Panc1 (cell line): ENCODE data around the gene SPACA6. TPM values are rescaled to one million over a fixed set of nuclear protein-coding genes. Genes with fewer than 3 reads are reported as not detected.

ENCODE experiments used
- ATAC-seq: fragments of 200-7000 bp; cut with Tn5 transposase; 2 replicates; pipeline ENCODE4 v1.9.1; 2020; ENCODE audit warnings: mild to moderate bottlenecking, moderate library complexity
- BruUV-seq: library from RNA; stranded (reverse); fragments of 400-500 nt; replicated peaks from 2 replicates; lab custom pipeline; 2021; lab: Mats Ljungman, UMichigan
- CTCF ChIA-PET: fragments of 300-600 bp; sonication (Branson Sonifier 250); formaldehyde crosslinking; loops from one replicate; lab custom pipeline; 2022; ENCODE audit warnings: antibody characterized with exemption; lab: Charles Lee
- POLR2A ChIA-PET: fragments of 300-600 bp; sonication (Branson Sonifier 250); formaldehyde crosslinking; loops from one replicate; lab custom pipeline; 2022; ENCODE audit warnings: antibody characterized with exemption; lab: Charles Lee
- DNase-seq: peaks from one replicate; pipeline ENCODE4 v3.0.0-alpha.2; 2010; ENCODE audit warnings: low read depth, low spot score
- H3K27ac ChIP-seq: 2 replicates; pipeline ENCODE4 v1.5.1; 2011; ENCODE audit warnings: mild to moderate bottlenecking, low read length, inconsistent platforms
- H3K27me3 ChIP-seq: fragments of 200-500 bp; sonication (Bioruptor generic); 2 replicates; pipeline ENCODE4 v1.6.0; 2014; ENCODE audit warnings: low read length, inconsistent platforms; ENCODE audit not compliant: control insufficient read depth, insufficient read depth
- H3K36me3 ChIP-seq: fragments of 200-500 bp; sonication (Bioruptor generic); 2 replicates; pipeline ENCODE4 v1.5.1; 2014; ENCODE audit warnings: inconsistent platforms, mild to moderate bottlenecking, low read length, moderate library complexity; ENCODE audit not compliant: control insufficient read depth, insufficient read depth
- H3K4me1 ChIP-seq: 2 replicates; pipeline ENCODE4 v1.5.1; 2011; ENCODE audit warnings: inconsistent platforms, mild to moderate bottlenecking, low read length, moderate library complexity; ENCODE audit not compliant: control insufficient read depth, insufficient read depth
- H3K4me3 ChIP-seq, 2 experiments: 2 replicates each; pipeline ENCODE4 v1.5.1; 2011 to 2012; ENCODE audit warnings: low read depth in 2 of 2, low read length in 2 of 2, mild to moderate bottlenecking in 2 of 2, inconsistent platforms in 1 of 2, moderate library complexity in 1 of 2
- H3K9me3 ChIP-seq: fragments of 200-500 bp; sonication (Bioruptor generic); 2 replicates; pipeline ENCODE4 v1.5.1; 2014; ENCODE audit warnings: low read depth, mild to moderate bottlenecking, inconsistent platforms, low read length, moderate library complexity; ENCODE audit not compliant: control insufficient read depth, insufficient read depth
- CTCF ChIP-seq: fragments of 450-650 bp; IDR thresholded peaks from 2 replicates; pipeline ENCODE4 v1.5.1; 2017; ENCODE audit warnings: mild to moderate bottlenecking
- POLR2AphosphoS5 ChIP-seq: IDR thresholded peaks from 2 replicates; pipeline ENCODE4 v1.6.1; 2012; ENCODE audit warnings: mild to moderate bottlenecking, low read depth, low read length, moderate library complexity
- SIN3A ChIP-seq: IDR thresholded peaks from 2 replicates; pipeline ENCODE4 v1.6.1; 2012; ENCODE audit warnings: low read depth, mild to moderate bottlenecking, low read length, moderate library complexity, borderline replicate concordance; ENCODE audit not compliant: insufficient read depth
- TCF7L2 ChIP-seq: IDR thresholded peaks from 2 replicates; pipeline ENCODE4 v1.6.1; 2011; ENCODE audit warnings: mild to moderate bottlenecking, low read depth, low read length, inconsistent platforms
- in situ Hi-C: cut with HindIII; loops from 2 replicates; pipeline ENCODE4 v1.10.0; 2016; ENCODE audit warnings: low sequenced_read_pairs, low pct_unique_long_range_greater_than_20kb
- intact Hi-C: fragments of 100-400 bp; cut with micrococcal nuclease; formaldehyde crosslinking; loops from one replicate; pipeline ENCODE4 v1.10.0; 2022; ENCODE audit not compliant: unreplicated experiment
- total RNA-seq: library from RNA; stranded (reverse); gene quantifications from one replicate; pipeline ENCODE4 v1.2.1, GENCODE V29; 2021; ENCODE audit not compliant: unreplicated experiment
- TF ChIP-seq, protein P1 (sequence below), 2 experiments: IDR thresholded peaks; 2 replicates each; pipeline ENCODE4 v1.6.1; 2011 to 2012; ENCODE audit warnings: low read depth in 2 of 2, control low read depth in 1 of 2, low read length in 1 of 2, mild to moderate bottlenecking in 1 of 2, moderate library complexity in 1 of 2; ENCODE audit not compliant: insufficient read depth in 1 of 2

SPACA6 gene
- total RNA-seq, 1 experiment from 2014 or later = 14.3 TPM

DNA sequence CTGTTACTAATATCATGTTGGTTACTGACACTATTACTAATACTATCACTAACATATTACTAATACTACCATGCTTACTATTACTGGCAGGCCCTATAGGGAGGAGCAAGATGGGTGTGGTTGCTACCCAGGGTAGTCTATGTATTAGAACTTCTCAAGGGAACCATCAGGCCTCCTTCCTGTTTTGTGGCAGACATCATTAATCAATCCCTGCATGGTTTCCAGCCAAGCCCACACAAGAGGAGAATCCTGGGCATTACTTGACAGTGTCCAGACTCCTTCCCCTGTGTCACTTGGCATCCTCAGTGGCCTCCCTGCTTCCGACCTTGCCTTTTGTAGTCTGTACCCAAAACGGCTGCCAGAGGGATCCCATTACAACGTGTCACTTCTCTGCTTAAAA lies 21.7 kb downstream of the SPACA6 start:
- ATAC-seq = no peak
- no TSS peak for BruUV-seq
- no peak overlapping the region for H3K4me3 ChIP-seq
- ChIA-PET CTCF (no interaction called here), POLR2A (no interaction called here)
- intact Hi-C loops = loop anchor here (5.0 kb wide), 1 partner anchor 62 kb away; no protein-coding TSS in a partner anchor
- H3K4me1 ChIP-seq = no peaks in the 10 kb centered on the region
- no peak overlapping the region for H3K27ac ChIP-seq
- no peaks in the 10 kb centered on the region for H3K36me3 ChIP-seq
- H3K9me3 ChIP-seq = no peaks in the 10 kb centered on the region
- TF ChIP-seq SIN3A (no peak), CTCF (no peak), POLR2AphosphoS5 (no peak), TCF7L2 (no peak)
- TF ChIP-seq, protein P1, sequence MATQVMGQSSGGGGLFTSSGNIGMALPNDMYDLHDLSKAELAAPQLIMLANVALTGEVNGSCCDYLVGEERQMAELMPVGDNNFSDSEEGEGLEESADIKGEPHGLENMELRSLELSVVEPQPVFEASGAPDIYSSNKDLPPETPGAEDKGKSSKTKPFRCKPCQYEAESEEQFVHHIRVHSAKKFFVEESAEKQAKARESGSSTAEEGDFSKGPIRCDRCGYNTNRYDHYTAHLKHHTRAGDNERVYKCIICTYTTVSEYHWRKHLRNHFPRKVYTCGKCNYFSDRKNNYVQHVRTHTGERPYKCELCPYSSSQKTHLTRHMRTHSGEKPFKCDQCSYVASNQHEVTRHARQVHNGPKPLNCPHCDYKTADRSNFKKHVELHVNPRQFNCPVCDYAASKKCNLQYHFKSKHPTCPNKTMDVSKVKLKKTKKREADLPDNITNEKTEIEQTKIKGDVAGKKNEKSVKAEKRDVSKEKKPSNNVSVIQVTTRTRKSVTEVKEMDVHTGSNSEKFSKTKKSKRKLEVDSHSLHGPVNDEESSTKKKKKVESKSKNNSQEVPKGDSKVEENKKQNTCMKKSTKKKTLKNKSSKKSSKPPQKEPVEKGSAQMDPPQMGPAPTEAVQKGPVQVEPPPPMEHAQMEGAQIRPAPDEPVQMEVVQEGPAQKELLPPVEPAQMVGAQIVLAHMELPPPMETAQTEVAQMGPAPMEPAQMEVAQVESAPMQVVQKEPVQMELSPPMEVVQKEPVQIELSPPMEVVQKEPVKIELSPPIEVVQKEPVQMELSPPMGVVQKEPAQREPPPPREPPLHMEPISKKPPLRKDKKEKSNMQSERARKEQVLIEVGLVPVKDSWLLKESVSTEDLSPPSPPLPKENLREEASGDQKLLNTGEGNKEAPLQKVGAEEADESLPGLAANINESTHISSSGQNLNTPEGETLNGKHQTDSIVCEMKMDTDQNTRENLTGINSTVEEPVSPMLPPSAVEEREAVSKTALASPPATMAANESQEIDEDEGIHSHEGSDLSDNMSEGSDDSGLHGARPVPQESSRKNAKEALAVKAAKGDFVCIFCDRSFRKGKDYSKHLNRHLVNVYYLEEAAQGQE (IDR thresholded peaks at IDR 0.05; ENCODE audit: insufficient read depth in 1 of 2, low read depth in 2 of 2, low read length in 1 of 2) = no peak
- no peak for DNase-seq
- in situ Hi-C loops = no loop called here
- no peaks in the 10 kb centered on the region; the same call in 1 of the 2 replicates for H3K27me3 ChIP-seq

DNA sequence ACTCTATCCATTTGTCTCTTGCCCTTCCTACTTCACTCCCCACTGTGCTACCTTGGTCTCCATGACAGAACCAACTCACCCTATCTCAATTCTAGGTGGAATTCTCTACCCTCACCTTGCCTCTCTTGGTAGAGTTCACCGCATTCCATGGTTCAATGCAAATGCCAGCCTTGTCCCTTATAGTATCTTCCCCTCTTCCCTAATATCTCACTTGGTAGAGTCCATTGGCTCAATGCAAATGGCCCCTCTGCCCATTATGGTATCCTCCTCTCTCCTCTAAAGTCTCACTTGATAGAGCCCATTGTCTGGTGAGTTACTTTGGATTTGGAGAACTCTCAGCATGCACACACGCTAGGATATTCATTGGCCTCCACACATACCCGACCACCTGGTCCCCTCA lies 22.7 kb downstream of the SPACA6 start:
- no peak overlapping the region for H3K27ac ChIP-seq
- H3K36me3 ChIP-seq = no peaks in the 10 kb centered on the region
- CTCF ChIA-PET = no interaction called here
- ATAC-seq (no peak), DNase-seq (no peak)
- in situ Hi-C loops = no loop called here
- POLR2A ChIA-PET = no interaction called here
- TF ChIP-seq SIN3A (no peak), CTCF (no peak), POLR2AphosphoS5 (no peak), TCF7L2 (no peak)
- TF ChIP-seq, protein P1 (IDR thresholded peaks at IDR 0.05; ENCODE audit: insufficient read depth in 1 of 2, low read depth in 2 of 2, low read length in 1 of 2) = no peak
- no peaks in the 10 kb centered on the region for H3K4me1 ChIP-seq
- intact Hi-C loops = no loop called here
- no peaks in the 10 kb centered on the region for H3K9me3 ChIP-seq
- BruUV-seq = no TSS peak
- no peak overlapping the region for H3K4me3 ChIP-seq
- H3K27me3 ChIP-seq = no peaks in the 10 kb centered on the region; the same call in 1 of the 2 replicates
